NCI-H146 treated with DMSO at 0.1 percent for 48 hours (cell line): Measurements from ENCODE around the gene TCF7.

Experiments used
- DNase-seq: peaks from one replicate; lab custom pipeline; 2025; ENCODE audit not compliant: unreplicated experiment; lab: John Stamatoyannopoulos, UW

The TCF7 gene

GRCh38 chr5:134176511-134177368, 62.3 kb downstream of the TCF7 start, which contains the start of gene SKP1:
Gene SKP1 (minus strand): TSS chr5:134176950. CDS start chr5:134174022, 2,928 bp downstream.
- DNase-seq, result peak; percentile 38

GRCh38 chr5:134177369-134178095, 63.1 kb downstream of the TCF7 start:
- DNase-seq, result peak; percentile 38

- no peak for DNase-seq
Observed at GRCh38 chr5:134178096-134178419, 63.6 kb downstream of the TCF7 start.

GRCh38 chr5:134183481-134183880, 69.0 kb downstream of the TCF7 start:
- no peak for DNase-seq

GRCh38 chr5:134184155-134185135, 70.0 kb downstream of the TCF7 start:
- peak; percentile 2 for DNase-seq

- no peak for DNase-seq
Observed at GRCh38 chr5:134188092-134188491, 73.6 kb downstream of the TCF7 start.

- no peak for DNase-seq
Observed at GRCh38 chr5:134189031-134189430, 74.5 kb downstream of the TCF7 start.

- DNase-seq, result no peak
Observed at GRCh38 chr5:134195666-134196065, 81.2 kb downstream of the TCF7 start.
